ENCODE measurements around the gene RBMS3. TPM values are rescaled to one million over a fixed set of nuclear protein-coding genes. Genes with fewer than 3 reads are reported as not detected.
"Not testable (repeated sequence)": the region's sequence is repeated elsewhere in the genome, so short reads cannot be mapped to it uniquely, and the experiment has no call there.

The RBMS3 gene
- total RNA-seq, 1 experiment from 2014 or later = not detected

DNA sequence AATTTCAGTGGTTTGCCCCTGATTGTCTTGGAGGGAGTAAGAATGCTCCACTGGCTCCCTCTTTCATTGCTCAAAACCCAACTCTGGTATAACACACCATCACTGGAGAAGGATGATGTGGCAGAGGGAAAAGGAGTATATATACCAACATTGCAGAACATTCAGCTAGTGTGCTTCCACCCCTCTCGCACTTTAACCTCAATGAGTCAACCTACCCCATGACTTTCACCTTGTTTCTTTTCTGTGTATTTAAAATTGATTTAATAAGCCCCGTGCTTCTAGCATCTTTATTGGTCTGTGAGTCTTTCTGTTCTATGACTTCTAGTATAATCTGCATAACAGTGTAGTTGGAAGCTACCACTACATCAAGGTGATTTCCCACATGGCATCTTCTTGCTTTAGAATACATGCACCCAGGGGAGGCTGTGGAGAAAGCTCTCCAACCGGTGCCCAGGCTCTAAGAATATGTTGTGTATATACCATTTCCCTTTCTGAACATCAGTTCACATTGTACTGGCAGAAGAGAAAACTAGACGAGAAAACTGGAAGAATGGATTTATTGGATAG lies 730.4 kb downstream of the RBMS3 start:
- no peak for DNase-seq (ENCODE audit: low spot score)

GRCh38 chr3:30012941-30013543 lies 732.2 kb downstream of the RBMS3 start:
- DNase-seq (ENCODE audit: low spot score) = peak; percentile 88

DNA sequence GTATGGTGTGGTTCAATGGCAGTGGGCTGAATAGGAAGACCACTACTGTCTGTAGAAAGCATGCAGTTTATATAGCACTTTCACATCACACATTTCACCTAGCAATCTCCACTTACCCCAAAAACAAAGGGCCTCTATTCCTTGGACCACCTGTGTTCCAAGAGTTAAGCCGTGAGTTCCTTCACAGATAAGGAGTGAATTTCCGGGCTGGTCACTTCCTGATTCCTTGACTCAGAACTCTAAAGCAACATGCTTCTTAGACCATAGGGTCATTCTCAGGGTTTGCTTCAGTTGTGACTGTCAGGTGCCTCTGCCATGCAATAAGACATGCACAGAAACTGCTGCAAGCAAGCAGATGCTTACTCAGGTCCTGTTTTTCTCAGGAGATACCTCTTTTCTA lies 737.0 kb downstream of the RBMS3 start:
- DNase-seq (ENCODE audit: low spot score) = no peak

DNA sequence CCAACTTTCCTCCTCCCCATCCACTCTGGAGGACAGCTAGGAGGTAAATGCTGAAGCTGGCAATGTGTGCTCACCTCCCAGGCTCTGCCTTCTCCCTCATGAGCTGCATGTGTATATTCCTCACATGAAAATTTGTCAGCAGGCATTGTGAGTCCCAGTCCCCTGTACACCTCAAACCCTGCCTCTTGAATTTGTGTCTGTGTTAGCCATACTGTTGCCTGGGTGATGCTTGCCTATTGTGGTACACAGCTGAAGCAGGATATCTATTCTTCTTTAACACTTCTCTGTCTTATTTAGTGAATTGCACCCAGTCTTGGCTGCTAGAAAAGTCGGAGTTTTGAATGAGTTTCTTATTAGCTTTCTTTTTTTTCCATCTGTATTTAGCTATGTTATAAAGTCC lies 739.5 kb downstream of the RBMS3 start:
- no peak for DNase-seq (ENCODE audit: low spot score)

- DNase-seq (ENCODE audit: low spot score) = no peak
Measured at GRCh38 chr3:30024466-30024865, 743.6 kb downstream of the RBMS3 start.

DNA sequence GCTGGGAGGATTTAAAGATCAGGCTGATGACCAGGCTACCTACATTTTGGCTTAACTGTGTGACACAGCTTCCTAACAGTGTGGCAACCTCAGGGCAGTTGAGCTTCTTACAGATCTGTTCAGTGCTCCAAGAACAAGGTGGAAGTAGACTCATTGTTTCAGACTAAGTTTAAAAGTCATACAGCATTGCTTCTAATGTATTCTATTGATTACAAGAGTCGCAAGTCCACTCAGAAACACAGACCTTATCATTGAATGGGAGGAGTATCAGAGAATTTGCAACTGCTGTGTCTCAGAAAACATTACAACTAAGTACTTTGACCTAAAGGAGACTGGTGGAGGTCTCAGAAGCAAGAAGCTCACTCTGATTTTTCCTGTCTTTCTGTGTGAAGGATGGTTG lies 746.0 kb downstream of the RBMS3 start:
- DNase-seq (ENCODE audit: low spot score) = no peak

DNA sequence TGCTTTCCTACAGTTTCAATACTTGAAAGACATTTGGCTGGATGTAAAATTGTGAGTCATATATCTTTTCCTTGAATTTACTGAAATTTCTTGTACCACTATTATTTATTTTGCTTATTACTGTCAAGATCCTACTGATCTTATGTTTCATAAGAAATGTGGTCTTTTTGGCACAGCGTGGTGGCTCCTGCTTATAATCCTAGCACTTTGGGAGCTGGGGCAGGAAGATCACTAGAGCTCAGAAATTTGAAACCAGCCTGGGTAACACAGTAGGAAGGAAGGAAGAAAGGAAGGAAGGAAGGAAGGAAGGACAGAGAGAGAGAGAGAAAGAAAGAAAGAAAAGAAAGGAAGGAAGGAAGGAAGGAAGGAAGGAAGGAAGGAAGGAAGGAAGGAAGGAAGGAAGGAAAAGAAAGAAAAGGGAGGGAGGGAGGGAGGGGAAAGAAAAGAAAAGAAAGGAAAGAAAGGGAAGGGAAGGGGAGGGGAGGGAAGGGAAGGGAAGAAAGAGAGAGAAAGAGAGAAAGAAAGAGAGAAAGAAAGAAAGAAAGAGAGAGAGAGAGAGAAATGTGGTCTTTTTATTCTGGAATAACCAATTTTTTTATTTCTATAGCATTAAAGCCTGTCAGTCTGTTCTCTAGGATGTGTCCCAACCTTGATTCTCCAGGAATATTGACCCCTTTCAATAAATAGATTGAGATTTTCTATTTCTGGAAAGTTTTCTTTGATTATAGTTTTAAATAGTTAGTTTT lies 753.5 kb downstream of the RBMS3 start:
- no peak for DNase-seq (ENCODE audit: low spot score)

DNA sequence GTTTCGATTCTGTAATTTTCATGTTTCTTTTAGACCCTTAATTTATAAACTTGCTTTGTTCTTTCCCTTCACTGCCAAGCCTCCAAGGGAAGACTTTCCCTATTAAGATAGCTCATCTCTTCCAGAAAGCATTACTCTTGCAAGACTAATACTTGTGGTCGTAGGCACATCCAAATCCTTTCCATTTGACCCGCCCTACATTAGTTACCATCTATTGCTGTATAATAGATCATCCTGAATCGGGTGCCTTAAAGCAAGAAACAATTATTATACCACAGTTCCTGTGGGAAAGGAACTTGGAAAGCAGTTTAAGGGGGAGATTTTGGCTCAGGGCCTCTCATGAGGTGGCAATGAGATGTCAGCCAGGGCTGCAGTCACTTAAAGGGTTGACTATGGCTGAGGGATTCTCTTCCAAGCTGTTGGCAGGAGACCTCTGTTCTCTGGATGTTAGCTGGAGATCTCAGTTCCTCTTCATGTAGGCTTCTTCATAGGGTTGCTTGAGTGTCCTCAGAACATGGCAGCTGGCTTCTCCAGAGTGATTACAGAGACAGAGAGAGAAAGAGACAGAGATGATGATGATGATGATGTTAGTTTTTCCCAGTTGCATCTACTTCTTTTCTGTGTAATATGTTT lies 755.2 kb downstream of the RBMS3 start:
- no peak for DNase-seq (ENCODE audit: low spot score)

DNA sequence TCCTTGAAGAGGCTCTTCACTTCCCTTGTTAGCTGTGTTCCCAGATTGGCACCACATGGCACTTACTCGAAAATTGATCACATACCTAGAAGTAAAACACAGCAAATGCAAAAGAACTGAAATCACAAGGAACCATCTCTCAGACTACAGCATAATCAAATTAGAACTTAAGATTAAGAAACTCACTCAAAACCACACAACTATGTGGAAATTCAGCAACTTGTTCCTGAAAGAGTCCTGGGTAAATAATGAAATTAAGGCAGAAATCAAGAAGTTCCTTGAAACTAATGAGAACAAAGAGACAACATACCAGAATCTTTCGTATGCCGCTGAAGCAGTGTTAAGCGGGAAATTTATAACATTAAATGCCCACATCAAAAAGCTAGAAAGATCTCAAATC lies 759.3 kb downstream of the RBMS3 start:
- no peak for DNase-seq (ENCODE audit: low spot score)

DNA sequence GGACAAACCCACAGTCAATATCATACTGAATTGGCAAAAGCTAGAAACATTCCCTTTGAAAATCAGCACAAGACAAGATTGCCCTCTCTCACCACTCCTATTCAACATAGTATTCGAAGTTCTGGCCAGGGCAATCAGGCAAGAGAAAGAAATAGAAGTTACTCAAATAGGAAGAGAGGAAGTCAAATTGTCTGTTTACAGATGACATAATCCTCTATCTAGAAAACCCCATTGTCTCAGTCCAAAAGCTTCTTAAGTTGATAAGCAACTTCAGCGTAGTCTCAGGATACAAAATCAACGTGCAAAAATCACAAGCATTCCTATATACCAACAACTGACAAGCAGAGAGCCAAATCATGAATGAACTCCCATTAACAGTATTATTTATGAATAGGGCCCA lies 760.6 kb downstream of the RBMS3 start:
- DNase-seq (ENCODE audit: low spot score) = not testable (repeated sequence)

- peak; percentile 71 for DNase-seq (ENCODE audit: low spot score)
Measured at GRCh38 chr3:30042274-30042859, 761.5 kb downstream of the RBMS3 start.

GRCh38 chr3:30042916-30043555 lies 762.2 kb downstream of the RBMS3 start:
- no peak for DNase-seq (ENCODE audit: low spot score)

- DNase-seq (ENCODE audit: low spot score) = no peak
Measured at GRCh38 chr3:30044515-30044914, 763.6 kb downstream of the RBMS3 start.

- no peak for DNase-seq (ENCODE audit: low spot score)
Measured at GRCh38 chr3:30048431-30048830, 767.6 kb downstream of the RBMS3 start.

GRCh38 chr3:30050116-30050515 lies 769.2 kb downstream of the RBMS3 start:
- not testable (repeated sequence) for DNase-seq (ENCODE audit: low spot score)

GRCh38 chr3:30059240-30059639 lies 778.4 kb downstream of the RBMS3 start:
- DNase-seq (ENCODE audit: low spot score) = no peak

Small RNAs within 50 kb of the gene (small RNA-seq; reads per million reads assigned to genes)
- not detected for gene MTND4LP9
